DND-41 (cell line): Measurements from ENCODE around the gene GPC5.

Experiments
- ATAC-seq: fragments of 200-7000 bp; cut with Tn5 transposase; 3 replicates; pipeline ENCODE4 v1.9.1; 2021; ENCODE audit warnings: low read depth; ENCODE audit not compliant: insufficient read depth
- DNase-seq: peaks from one replicate; pipeline ENCODE4 v3.0.0-alpha.2; 2020
- H2AFZ ChIP-seq: 2 replicates; pipeline ENCODE4 v1.6.0; 2012; ENCODE audit warnings: low read depth, low read length
- H3K27ac ChIP-seq: 2 replicates; pipeline ENCODE4 v1.5.1; 2012; ENCODE audit warnings: low read length, inconsistent platforms
- H3K27me3 ChIP-seq: fragments of 200-600 bp; sonication (generic); 2 replicates; pipeline ENCODE4 v1.6.0; 2012; ENCODE audit warnings: low read length, mild to moderate bottlenecking, inconsistent platforms; ENCODE audit not compliant: insufficient read depth, poor library complexity
- H3K36me3 ChIP-seq: 2 replicates; pipeline ENCODE4 v1.5.1; 2012; ENCODE audit warnings: low read length, inconsistent platforms; ENCODE audit not compliant: insufficient read depth
- H3K4me1 ChIP-seq: 2 replicates; pipeline ENCODE4 v1.5.1; 2012; ENCODE audit warnings: mild to moderate bottlenecking, low read length; ENCODE audit not compliant: insufficient read depth
- H3K4me2 ChIP-seq: 2 replicates; pipeline ENCODE4 v1.6.0; 2012; ENCODE audit warnings: mild to moderate bottlenecking, moderate library complexity, low read length, inconsistent platforms; ENCODE audit not compliant: insufficient read depth
- H3K4me3 ChIP-seq, 2 experiments: fragments of 200-600 bp in 1 of 2; shearing (Covaris generic) in 1 of 2; 2 replicates each; pipeline ENCODE4 v1.5.1; 2012 to 2016; ENCODE audit warnings: inconsistent platforms in 2 of 2, low read length in 2 of 2, mild to moderate bottlenecking in 2 of 2, low read depth in 1 of 2, moderate library complexity in 1 of 2
- H3K79me2 ChIP-seq: 2 replicates; pipeline ENCODE4 v1.6.0; 2012; ENCODE audit warnings: low read length, inconsistent platforms; ENCODE audit not compliant: insufficient read depth
- H3K9ac ChIP-seq: 2 replicates; pipeline ENCODE4 v1.6.0; 2012; ENCODE audit warnings: low read depth, mild to moderate bottlenecking, inconsistent platforms, low read length, moderate library complexity
- H3K9me3 ChIP-seq: 2 replicates; pipeline ENCODE4 v1.5.1; 2012; ENCODE audit warnings: low read length, moderate library complexity, mild to moderate bottlenecking, inconsistent platforms; ENCODE audit not compliant: insufficient read depth, severe bottlenecking
- H4K20me1 ChIP-seq: 2 replicates; pipeline ENCODE4 v1.6.0; 2012; ENCODE audit warnings: low read length; ENCODE audit not compliant: insufficient read depth
- CTCF ChIP-seq: IDR thresholded peaks from 2 replicates; pipeline ENCODE4 v1.5.1; 2012; ENCODE audit warnings: borderline replicate concordance, low read length, moderate library complexity, mild to moderate bottlenecking; ENCODE audit not compliant: poor library complexity, severe bottlenecking; ENCODE audit errors: extremely low read depth
- EZH2 ChIP-seq: IDR thresholded peaks from 3 replicates; pipeline ENCODE4 v1.6.1; 2012; ENCODE audit warnings: borderline replicate concordance, low read depth, mild to moderate bottlenecking, moderate library complexity, low read length, inconsistent platforms; ENCODE audit not compliant: severe bottlenecking

Gene GPC5

GRCh38 chr13:91986761-91987483, 588.5 kb downstream of the GPC5 start:
- Histone ChIP-seq H3K27me3 (no peaks in the 10 kb centered on the region), H3K4me2 (no peak overlapping the region), H3K9ac (no peak overlapping the region), H3K4me1 (no peaks in the 10 kb centered on the region), H3K4me3 (no peak overlapping the region), H4K20me1 (no peaks in the 10 kb centered on the region), H2AFZ (no peak overlapping the region), H3K79me2 (no peaks in the 10 kb centered on the region), H3K9me3 (no peaks in the 10 kb centered on the region), H3K36me3 (no peaks in the 10 kb centered on the region), H3K27ac (no peak overlapping the region)
- TF ChIP-seq CTCF: no peak
- ATAC-seq (no peak), DNase-seq (no peak)

- no peaks in the 10 kb centered on the region for H3K4me1 ChIP-seq
- no peaks in the 10 kb centered on the region for H3K36me3 ChIP-seq
- no peak for DNase-seq
- H3K79me2 ChIP-seq: no peaks in the 10 kb centered on the region
- H2AFZ ChIP-seq: no peak overlapping the region
- no peak overlapping the region for H3K27ac ChIP-seq
- H3K4me2 ChIP-seq: no peak overlapping the region
- H3K4me3 ChIP-seq: no peak overlapping the region
- no peaks in the 10 kb centered on the region for H3K9me3 ChIP-seq
- no peaks in the 10 kb centered on the region for H4K20me1 ChIP-seq
- H3K9ac ChIP-seq: no peak overlapping the region
- no peaks in the 10 kb centered on the region for H3K27me3 ChIP-seq
- ATAC-seq: no peak
- no peak for TF ChIP-seq EZH2
- TF ChIP-seq CTCF: no peak
Measured at GRCh38 chr13:91988331-91988730, 589.9 kb downstream of the GPC5 start.

GRCh38 chr13:92012787-92013186, 614.4 kb downstream of the GPC5 start:
- no peaks in the 10 kb centered on the region for H3K79me2 ChIP-seq
- H2AFZ ChIP-seq: no peak overlapping the region
- no peak overlapping the region for H3K9ac ChIP-seq
- no peaks in the 10 kb centered on the region for H3K4me1 ChIP-seq
- no peaks in the 10 kb centered on the region for H3K27me3 ChIP-seq
- ATAC-seq (no peak), DNase-seq (no peak)
- H3K36me3 ChIP-seq: no peaks in the 10 kb centered on the region
- TF ChIP-seq CTCF (no peak), EZH2 (no peak)
- no peak overlapping the region for H3K4me3 ChIP-seq
- H4K20me1 ChIP-seq: no peaks in the 10 kb centered on the region
- H3K4me2 ChIP-seq: no peak overlapping the region
- no peak overlapping the region for H3K27ac ChIP-seq
- H3K9me3 ChIP-seq: peaks cover 3% of the 10 kb centered on the region
